Activated CD8-positive, alpha-beta memory T cell treated with anti-CD3 and anti-CD28 coated beads for 4 hours (primary cell): ENCODE results near the gene LRRC66.

Experiments used
- DNase-seq, 2 donors: peaks; one replicate each; pipeline ENCODE4 v3.0.0-alpha.2; 2020; ENCODE audit warnings: low read depth in 2 of 2

Gene LRRC66

DNA sequence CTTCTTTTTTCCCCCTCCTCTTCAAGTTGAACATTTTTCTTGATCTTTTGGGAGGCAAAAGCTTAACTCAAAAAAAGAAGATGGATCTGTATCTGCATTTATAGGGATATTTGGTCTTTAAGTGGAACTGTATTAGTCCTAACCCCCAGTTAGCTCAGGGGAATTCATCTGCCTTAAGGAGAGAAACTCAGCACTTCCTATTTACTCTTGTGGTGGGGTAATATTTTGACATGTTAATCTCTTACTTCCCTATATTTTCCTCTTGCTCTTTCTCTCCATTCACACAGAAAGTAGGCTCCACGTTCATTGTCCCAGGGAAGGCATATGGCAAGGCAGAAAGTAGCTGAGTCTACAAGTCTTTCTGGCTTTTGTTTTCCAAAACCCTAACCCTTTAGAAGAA lies 5.3 kb downstream of the LRRC66 start:
- DNase-seq, result no peak

DNA sequence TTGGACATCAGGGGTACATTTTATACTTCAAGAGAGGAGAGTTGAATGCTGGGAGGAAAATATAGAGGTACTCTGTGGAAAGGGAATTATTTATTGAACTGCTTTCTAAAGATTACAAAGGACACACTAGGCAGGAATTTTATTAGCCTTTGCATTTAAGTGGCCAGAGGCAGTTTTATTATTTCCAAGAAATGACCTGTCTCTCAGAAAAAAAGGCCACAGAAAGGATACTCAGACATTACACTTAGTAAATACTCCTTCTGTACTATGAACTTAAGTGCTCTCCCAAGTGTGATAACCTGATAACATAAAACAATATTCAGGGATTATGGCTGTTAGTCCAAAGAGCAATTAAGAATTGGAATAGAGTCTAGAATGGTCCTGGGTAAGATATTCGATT lies 7.5 kb downstream of the LRRC66 start:
- no peak for DNase-seq

DNA sequence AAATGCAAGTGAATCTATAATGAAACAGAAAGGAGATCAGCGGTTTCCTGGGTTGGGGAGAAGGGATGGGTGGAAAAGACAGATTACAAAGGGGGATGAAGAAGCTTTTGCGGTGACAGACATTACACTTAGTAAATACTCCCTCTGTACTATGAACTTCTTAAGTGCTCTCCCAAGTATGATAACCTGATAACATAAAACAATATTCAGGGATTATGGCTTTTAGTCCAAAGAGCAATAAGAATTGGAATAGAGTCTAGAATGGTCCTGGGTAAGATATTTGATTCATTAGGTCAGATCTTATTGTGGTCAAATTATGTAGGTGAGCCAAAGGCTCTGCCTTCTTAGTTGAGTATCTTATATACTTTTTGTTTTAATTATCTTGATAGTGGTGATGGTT lies 9.2 kb downstream of the LRRC66 start:
- DNase-seq, result no peak

DNA sequence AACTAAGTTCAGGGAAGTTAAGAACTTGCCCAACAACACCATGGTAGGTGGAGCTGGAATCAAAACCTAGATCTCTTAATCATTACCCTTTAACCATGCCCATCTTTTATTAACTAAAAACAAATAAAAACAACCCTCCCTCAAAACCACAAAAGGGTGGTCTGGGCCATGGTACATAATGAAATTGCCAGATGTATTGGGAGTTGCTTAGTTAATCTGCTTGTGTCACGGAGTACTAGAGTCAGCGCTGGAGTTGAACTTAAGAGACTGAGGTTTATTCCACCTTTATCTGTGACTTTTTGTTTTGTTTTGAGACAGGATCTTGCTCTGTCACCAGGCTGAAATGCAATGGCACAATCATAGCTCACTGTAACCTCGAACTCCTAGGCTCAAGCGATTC lies 13.3 kb downstream of the LRRC66 start:
- DNase-seq, result no peak

DNA sequence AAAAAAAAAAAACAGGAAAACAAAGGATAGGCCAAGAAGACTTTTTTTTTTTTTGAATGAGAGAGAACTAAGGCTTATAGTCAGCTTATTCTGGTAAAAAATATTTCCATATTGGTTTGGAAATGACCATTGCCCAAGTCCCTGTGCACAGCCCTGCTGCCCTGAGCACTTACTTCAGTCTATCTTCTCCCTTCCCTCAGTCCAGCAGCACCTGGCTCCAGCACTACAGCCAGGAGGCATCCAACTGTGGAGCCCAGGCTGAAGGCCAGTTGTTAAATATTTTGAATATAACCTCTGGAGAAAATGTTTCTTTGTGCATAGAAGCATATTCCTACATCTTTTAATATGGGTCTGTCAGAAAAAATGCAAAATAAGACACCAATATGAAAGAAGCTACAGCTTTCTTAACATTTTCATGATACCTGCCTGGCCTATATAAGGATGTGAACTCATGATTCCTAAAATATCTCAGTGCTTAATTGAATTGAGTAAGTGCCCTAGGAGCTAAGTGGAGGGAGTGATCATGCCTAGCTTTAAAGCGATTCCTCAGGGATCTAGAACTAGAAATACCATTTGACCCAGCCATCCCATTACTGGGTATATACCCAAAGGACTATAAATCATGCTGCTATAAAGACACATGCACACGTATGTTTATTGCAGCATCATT lies 14.4 kb downstream of the LRRC66 start:
- DNase-seq, result no peak

DNA sequence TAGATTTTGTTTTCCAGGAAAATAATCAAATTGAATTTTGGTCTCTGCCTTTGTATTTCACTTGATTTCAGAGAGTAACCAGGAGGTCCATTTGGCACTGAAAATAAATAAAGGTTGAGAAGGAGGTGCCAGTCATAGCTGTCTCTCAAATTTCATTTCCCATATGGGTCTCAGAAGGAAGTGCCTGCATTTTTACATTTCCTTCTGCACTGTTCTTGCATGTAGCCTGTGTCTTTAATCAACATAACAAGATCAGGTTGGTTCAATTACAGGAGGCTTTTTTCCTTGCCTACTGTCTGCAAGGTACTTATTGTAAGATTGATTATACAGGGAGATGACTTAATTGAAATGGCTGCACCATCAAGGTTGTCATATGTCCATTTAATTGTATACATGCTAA lies 15.7 kb downstream of the LRRC66 start:
- no peak for DNase-seq

DNA sequence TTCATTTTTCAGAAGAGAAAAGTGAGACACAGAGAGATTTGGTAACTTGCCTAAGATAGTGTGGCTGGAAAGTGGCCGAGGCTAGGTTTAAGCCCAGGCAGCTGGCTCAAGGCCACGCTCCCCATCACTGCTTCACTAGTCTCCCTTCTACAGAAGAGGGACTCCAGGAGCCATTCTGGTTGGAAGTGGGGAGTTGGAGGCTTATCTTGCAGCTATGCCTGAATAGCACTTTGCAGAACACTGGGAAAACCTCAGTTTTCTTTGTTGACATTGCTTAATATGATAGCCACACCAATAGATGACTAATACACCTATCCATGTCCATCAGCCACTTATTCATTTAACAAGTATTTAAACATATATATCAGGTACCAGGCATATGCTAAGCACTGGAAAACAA lies 18.5 kb downstream of the LRRC66 start:
- no peak for DNase-seq

DNA sequence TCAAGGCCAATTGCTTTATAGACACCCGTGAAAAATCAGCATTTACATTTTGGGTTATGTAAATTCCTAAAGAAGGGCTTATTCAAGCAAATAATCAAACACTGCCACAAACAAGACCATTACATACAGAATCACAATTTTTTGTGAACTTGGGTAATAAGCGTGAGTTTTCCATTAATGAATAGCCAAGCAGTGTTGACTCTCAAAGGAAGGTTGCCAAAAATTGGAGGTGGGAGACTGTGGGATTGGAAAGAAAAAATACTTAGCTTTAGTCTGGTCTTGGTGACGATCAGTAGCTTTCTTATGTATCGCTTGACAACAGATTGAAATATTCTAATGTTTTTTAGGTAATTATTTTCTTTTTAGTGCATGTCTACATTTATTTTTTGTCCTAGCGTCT lies 20.9 kb downstream of the LRRC66 start:
- DNase-seq, result no peak

DNA sequence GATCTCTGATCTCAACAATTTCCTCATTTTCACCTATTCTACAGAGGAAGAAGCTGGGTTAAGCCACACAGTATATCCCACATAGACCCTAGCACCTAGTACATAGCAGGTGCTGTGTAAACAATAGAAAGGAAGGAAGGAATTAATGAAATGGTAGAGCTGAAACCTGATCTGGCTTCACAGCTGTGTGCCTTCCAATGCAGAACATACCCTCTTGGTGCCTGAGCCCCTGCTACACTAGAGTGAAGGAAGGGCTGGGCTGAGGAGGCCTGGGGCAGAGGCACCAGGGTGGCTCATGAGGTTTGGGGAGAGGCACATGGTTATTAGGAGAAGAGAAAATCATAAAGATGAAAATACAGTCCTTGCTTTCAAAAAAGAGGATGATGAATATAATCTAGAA lies 21.3 kb downstream of the LRRC66 start:
- no peak for DNase-seq

DNA sequence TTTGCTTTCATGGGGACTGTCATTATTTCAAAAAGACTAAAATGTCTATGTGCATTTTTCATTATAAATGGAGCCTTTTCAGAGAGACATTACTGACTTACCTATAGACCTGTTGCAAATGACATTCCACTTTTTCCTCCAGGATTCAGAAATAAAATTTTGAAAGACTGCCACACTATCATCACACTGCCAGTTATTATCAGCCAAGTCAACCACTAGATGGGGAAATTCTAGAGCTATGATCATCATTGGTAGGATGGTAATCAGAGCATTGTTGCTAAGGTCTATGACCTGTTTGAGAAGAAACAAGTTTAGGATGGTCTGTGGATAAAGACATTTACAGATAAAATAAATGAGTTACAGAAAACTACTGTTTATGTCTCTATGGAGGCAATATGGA lies 22.5 kb downstream of the LRRC66 start:
- DNase-seq, result no peak

DNA sequence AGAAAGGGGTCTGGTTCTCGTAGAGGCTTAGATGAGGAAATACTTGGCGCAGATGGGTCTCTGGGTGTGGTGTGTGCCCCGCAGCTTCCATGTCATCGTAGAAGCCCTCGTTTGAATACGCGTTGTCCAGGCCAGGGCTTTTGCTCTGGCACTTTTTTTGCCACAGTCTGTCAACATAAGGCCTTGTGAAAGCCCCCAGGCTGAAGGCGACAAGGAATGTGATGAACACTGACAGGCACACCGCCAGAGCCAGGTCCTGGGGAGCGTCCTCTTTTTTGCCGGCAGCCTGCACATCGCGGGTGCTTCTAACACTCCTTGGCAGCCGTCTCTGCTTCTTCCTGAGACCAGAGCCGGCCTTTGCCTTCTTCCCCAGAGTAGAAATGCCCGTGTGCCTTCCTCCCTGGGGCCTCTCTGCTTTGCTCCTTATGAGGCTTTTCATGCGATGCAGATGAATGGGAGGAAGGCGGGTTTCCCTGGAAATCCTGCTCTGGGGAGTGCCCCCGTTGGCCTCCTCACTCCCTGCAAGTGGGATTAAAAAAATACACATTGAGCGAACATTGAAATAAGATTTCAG lies 24.4 kb downstream of the LRRC66 start:
- DNase-seq, result no peak

DNA sequence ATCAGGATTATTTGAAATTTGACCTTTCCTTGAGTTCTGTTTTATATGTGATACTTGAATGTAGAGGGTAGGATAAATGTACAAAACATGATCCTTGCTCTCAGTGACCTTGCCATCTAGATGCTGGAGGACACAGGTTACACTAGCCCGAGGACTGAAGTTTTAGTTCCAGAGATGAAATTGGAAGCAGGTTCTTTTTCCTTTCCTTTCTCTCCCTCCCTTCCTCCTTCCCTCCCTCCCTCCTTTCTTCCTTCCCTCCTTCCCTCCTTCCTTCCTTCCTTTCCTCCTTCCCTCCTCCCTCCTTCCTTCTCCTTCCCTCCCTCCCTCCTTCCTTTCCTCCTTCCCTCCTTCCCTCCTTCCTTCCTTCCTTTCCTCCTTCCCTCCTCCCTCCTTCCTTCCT lies 54.3 kb downstream of the LRRC66 start:
- DNase-seq, result no peak

DNA sequence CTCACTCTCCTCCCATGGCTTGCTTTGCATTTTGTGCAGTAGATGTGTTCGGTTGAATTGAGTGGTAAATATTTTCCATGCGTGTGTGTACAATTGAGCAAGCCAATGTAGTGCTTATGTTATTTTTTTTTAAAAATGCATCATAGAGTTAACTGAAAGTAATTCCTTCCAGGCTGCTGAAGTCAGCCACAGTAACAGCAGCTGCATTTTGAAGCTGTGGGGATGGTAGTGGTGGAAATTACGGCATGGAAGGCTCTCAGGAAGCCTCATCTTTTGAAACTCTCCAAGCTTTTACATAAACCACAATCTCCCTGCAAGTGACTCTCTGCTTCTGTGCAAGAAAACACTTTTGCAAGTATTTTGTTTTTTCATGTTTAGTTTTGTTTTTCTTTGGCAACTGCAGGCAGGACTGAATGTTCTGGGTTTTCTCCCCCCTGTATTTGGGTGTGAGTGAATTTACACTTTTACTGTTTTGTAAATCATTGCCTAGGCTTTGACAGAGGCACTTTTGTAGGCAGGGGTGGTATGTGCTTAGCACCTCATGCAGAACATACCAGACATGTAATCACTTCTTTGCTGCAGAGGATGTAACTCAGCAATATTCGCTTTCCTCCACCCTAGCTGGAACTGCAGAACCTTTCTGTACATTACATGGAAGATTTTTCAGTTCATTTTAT lies 56.2 kb downstream of the LRRC66 start:
- no peak for DNase-seq

DNA sequence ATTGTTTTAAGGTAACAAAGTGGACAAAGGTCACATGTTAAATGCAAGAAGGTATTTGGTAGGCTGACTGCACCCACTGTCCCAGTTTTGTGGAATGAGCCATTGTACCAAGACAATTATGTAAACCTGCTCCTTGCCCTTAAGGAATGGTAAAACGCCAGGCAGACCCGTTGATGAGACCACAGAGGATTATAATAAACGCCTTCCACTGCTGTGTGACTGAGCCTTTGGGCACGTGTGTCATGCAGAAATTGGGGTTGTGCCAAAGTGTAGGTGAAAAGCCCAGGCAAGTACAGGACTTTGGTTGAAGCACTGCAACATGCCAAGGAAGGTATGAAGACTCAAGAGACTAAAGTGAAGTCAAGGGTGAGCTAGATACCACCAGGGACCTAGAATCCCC lies 59.7 kb downstream of the LRRC66 start:
- DNase-seq, result no peak

DNA sequence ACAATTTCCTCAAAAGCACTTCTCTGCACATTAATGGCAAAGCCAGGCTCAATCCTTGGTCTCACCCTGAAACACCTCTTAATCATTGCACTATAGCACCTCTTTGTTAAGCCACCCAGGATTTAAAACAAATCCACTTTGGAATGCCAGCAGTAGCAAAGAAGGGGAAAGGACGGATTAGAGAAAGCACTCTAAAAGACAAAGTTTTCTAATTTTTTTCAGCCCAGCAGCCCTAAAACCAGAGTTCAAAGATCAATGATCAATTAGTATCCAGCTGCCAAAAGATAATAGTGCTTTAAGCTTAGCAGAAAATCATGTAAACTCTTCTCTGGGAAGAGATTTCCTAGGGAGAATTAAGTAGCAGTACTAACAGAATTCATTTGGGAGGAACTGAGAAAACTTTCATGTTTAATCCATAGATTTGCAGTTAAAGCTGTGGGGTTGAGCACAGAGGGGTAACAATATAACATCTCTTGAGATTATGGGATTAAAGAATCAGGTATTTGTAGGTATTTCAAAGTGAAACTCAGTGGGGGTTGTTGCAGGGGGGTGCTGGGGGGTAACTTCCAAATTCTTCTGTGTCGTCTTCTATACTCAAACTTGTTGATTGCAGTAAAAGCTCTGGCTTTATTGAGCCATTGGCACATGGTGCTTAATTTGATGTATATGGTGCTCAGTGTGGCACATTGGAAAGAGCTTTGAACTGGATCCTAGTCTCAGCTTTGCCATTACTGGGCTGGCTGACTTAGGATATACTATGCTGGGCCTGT lies 61.8 kb downstream of the LRRC66 start:
- no peak for DNase-seq
